HG02970 (cell line): ENCODE measurements around the gene MS4A1.
"Not testable (repeated sequence)": the region's sequence is repeated elsewhere in the genome, so short reads cannot be mapped to it uniquely, and the experiment has no call there.

Source experiments
- ATAC-seq: cut with Tn5 transposase; IDR thresholded peaks from one replicate; pipeline ENCODE4 v1.9.1; 2021; ENCODE audit warnings: mild to moderate bottlenecking, moderate library complexity, moderate number of reproducible peaks; ENCODE audit not compliant: unreplicated experiment, low FRiP score

MS4A1 gene

GRCh38 chr11:60455531-60456042 is at the start of gene MS4A1:
TSS of gene MS4A1 (plus strand) at chr11:60455847. CDS start at chr11:60462375, 6,528 bp downstream.
- ATAC-seq: peak; percentile 88

- no peak for ATAC-seq
Observed at GRCh38 chr11:60420015-60420414, 35.6 kb upstream of the MS4A1 start.

GRCh38 chr11:60422609-60423008 is 33.0 kb upstream of the MS4A1 start:
- no peak for ATAC-seq

DNA sequence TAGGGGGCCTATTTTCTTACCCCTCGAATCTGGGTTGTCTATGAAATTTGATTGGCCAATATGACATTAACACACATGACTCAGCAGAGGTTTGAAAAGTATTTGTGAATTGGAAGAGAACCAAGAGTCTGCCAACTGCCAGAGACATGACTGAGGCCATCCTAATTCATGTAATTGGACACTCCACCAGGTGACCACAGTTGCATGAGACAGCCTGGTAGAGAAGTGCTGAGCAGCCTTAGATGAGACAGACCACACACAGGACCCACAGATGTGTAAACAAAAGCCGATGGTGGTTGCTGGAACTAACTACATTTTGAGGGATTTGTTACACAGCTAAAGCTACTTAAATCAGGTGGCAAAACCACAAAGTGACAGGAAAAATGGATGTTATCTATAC is 27.1 kb upstream of the MS4A1 start:
- ATAC-seq: no peak

GRCh38 chr11:60429272-60429671 is 26.4 kb upstream of the MS4A1 start, which contains the start of gene MS4A5:
TSS of gene MS4A5 (plus strand) at chr11:60429572. CDS start at chr11:60429675, 103 bp downstream.
- ATAC-seq: no peak

DNA sequence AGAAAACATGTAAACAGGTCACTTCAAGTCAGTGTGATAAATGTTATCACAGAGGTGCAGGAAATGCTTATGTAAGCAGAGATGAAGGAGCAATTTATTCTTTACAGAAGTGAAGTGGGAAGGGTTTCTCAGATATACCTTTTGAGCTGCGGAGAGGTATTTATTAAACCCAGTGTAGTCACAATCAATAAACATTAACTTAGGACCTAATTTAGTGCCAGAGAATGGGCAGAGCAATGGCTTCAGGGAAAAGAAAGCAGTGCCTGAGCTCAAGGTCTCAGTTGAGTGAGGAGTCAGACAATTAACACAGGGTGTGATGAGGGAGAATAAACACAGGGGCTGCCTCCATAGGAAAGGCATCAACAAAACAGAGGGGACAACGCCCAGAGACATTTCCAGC is 24.4 kb upstream of the MS4A1 start:
- ATAC-seq: no peak

DNA sequence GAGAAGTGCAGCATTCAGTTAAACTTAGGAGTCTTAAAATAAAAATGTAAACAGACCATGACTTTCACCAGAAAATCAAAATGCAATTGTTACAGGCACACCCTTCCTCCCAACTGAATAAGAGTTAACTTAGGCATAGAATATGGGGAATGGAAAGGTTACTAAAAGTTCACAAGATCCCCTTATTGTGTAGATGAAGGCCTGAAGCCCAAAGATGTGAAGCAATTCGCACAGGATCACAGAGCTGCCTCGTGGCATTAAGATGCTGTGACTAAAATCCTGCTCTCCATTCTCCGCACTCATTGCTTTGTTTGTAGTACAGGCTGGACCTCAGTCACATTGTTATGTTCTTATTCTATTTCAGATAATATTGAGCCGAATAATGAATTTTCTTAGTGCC is 22.2 kb upstream of the MS4A1 start:
- no peak for ATAC-seq

- no peak for ATAC-seq
Observed at GRCh38 chr11:60447070-60447469, 8.6 kb upstream of the MS4A1 start.

DNA sequence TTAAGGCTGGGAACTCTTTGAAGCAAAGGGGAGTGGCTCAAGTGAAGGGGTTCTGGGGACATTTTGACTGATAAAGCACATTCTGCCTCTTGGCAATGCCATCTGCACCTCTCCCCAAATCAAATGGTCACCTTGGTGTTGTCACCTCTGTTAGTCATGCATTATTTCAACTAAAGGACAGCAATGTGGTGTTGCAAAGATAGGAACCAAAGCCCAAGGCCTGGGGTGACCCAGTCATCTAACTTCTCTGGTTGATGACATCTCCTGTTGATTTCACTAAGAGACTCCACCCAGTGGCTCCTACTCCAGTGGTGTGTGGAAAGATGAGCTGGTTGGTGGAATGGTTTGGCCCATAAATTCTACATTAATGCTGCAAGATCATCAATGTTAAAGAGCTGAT is 7.8 kb upstream of the MS4A1 start:
- no peak for ATAC-seq

GRCh38 chr11:60451185-60451584 is 4.5 kb upstream of the MS4A1 start:
- ATAC-seq: not testable (repeated sequence)

DNA sequence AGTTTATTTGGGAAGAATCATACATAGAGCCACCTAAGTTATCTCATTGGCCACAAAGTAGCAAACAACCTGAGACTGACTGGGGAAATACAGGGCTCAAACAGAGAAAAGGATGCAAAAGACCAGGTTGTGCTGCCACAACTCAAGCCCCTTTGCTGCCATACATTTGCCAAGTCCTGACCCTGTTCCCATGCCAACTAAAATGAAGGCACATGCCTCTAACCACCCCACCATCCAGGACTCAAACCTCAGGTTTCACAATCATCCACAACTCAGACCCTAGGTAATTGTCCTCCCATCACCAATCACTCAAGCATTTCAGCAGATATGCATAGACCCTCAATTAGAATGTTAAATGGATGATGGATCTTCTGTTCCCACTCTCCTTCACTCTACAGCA is 1.4 kb upstream of the MS4A1 start:
- ATAC-seq: no peak

- ATAC-seq: peak; percentile 36
Observed at GRCh38 chr11:60457576-60457975, 1.9 kb downstream of the MS4A1 start.

GRCh38 chr11:60459345-60459744 is 3.7 kb downstream of the MS4A1 start:
- no peak for ATAC-seq

- no peak for ATAC-seq
Observed at GRCh38 chr11:60468829-60469228, 13.2 kb downstream of the MS4A1 start.

DNA sequence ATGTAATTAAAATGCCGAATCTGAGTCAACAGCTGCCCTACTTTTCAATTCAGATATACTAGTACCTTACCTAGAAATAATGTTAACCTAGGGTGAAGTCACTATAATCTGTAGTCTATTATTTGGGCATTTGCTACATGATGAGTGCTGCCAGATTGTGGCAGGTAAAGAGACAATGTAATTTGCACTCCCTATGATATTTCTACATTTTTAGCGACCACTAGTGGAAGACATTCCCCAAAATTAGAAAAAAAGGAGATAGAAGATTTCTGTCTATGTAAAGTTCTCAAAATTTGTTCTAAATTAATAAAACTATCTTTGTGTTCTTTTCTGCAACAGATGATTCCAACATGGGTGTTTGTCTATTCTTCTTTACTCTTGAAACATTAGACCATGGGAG is 14.1 kb downstream of the MS4A1 start:
- ATAC-seq: no peak

DNA sequence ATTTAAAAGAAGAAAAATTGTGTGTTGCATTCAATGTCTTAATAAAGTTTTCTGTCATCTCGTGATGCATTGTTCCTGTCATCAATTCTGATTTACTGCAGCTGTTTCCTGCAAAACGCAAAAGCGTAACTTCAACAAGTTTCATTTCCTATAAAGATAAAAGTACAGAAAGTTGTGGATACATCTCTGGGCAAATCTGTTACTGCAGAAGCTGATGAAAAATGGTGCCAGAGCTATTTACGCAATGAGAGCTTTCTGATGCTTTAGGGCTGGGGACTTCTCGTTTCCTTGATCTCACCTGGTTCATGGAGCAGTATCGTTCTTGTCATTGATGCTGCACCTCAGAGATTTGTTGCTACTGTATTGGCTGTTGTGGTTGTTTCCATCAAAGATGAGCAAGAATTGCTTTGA is 21.4 kb downstream of the MS4A1 start:
- no peak for ATAC-seq

DNA sequence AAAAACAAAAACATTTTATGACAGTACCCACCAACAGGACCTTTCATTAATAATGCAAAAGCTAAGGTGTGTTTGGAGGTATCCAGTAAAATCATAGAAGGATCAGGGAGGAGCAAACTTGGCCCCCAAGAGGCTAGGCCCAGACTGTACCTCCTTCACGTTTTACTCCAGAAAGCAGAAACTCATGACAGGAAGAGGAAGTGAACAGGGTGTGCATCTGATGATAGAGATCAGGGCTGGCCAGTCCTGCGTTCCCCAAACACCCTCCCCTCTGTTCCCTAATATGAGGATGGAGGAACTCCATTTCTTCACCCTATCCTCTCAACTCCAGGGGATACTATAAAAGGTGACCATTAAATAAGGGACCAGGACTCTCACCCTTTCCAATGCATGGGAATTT is 26.7 kb downstream of the MS4A1 start:
- ATAC-seq: no peak

- peak; percentile 83 for ATAC-seq
Observed at GRCh38 chr11:60485987-60486386, 30.3 kb downstream of the MS4A1 start.

- ATAC-seq: no peak
Observed at GRCh38 chr11:60492488-60493009, 36.9 kb downstream of the MS4A1 start, which contains the start of gene MS4A12. TSS of gene MS4A12 (plus strand) at chr11:60492778. CDS start at chr11:60497319, 4,541 bp downstream.

DNA sequence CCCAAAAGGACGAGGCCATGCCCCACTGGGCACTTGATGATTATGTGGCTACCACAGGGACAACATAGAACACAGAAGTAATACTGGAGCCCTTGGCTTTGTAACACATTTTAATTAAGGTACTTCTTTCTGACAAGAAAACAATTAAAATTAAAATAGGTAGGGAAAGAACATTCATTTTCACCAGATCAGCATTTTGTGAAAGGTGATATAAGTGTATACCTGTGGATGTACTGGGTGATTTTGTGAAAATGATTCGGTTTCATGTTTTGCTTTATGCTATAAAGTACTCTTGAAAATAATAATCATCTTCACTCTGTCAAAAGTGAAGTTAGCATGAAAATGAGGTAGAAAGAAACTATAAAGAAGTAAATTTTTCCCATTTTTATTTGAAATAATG is 37.8 kb downstream of the MS4A1 start:
- ATAC-seq: no peak

DNA sequence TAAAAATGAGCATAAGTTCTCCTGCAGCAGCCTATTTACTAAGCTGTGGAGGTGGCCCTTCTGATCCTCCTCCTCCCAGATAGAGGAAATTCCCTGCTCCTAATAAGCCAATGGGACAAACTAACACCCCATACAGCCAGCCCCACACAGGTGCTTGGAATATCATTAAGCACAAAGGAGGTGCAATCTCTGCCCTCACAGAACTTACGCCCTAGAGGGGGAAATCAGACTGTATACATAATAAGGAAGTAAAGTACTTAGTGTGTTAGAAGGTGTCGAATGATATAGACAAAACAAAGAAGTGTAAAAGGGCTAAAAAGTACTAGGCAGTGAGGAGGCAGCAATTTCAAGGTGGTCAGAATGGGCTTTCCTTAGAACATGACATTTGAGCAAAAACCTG is 42.8 kb downstream of the MS4A1 start:
- ATAC-seq: no peak

GRCh38 chr11:60498853-60499252 is 43.2 kb downstream of the MS4A1 start:
- ATAC-seq: no peak
